K562 (cell line): ENCODE data around the gene ARHGAP24. TPM values are rescaled to one million over a fixed set of nuclear protein-coding genes. Genes with fewer than 3 reads are reported as not detected.

Source experiments
- ATAC-seq: fragments of 200-7000 bp; cut with Tn5 transposase; 3 replicates; pipeline ENCODE4 v1.9.1; 2020; ENCODE audit warnings: moderate library complexity
- BruUV-seq: library from RNA; stranded (reverse); fragments of 400-500 nt; replicated peaks from 2 replicates; lab custom pipeline; 2021; lab: Mats Ljungman, UMichigan
- CTCF ChIA-PET: fragments of 300-600 bp; formaldehyde crosslinking; extraction: SDS; loops from one replicate; lab custom pipeline; 2021; ENCODE audit warnings: low intra/inter-chr PET ratio; lab: Yijun Ruan, JAX
- POLR2A ChIA-PET: fragments of 300-600, 350-650 bp; sonication (Branson Sonifier 250); formaldehyde crosslinking; extraction: SDS; loops from one replicate; lab custom pipeline; 2021; ENCODE audit warnings: antibody characterized with exemption, inconsistent platforms; lab: Yijun Ruan, JAX
- DNase-seq, 4 experiments: peaks; one replicate each; pipeline versions ENCODE4 v3.0.0 to v3.0.0-alpha.2; 2011 to 2018; ENCODE audit warnings: low spot score in 3 of 4, mixed read lengths in 3 of 4; ENCODE audit errors: extremely low read depth in 1 of 4
- FAIRE-seq: peaks from 2 replicates; lab custom pipeline; 2011; peaks lifted over from hg19 to GRCh38; lab: Jason Lieb, UNC
- H2AFZ ChIP-seq: 2 replicates; pipeline ENCODE4 v1.6.0; 2011; ENCODE audit warnings: low read depth, low read length, control low read depth, inconsistent platforms
- H3K27ac ChIP-seq: fragments of 200-600 bp; 3 replicates; pipeline ENCODE4 v1.8.0; 2011; ENCODE audit warnings: low read depth, mild to moderate bottlenecking, control low read depth, inconsistent platforms, low read length, moderate library complexity, mixed read lengths; ENCODE audit errors: extremely low read depth
- H3K27me3 ChIP-seq, 2 experiments: fragments of 300-600 bp in 1 of 2; 2 replicates in 1 of 2; 3 replicates in 1 of 2; pipeline versions ENCODE4 v1.6.0 to v1.8.0; 2011; ENCODE audit warnings: inconsistent platforms in 2 of 2, low read length in 2 of 2, mild to moderate bottlenecking in 1 of 2, mixed read lengths in 1 of 2, moderate library complexity in 1 of 2; ENCODE audit not compliant: control insufficient read depth in 2 of 2, insufficient read depth in 2 of 2
- H3K36me3 ChIP-seq: fragments of 300-600 bp; 3 replicates; pipeline ENCODE4 v1.8.0; 2011; ENCODE audit warnings: mild to moderate bottlenecking, low read length, inconsistent platforms; ENCODE audit not compliant: control insufficient read depth, insufficient read depth
- H3K4me1 ChIP-seq, 2 experiments: fragments of 200-600 bp in 1 of 2; replicated peaks in 1 of 2; 2 replicates in 1 of 2; 3 replicates in 1 of 2; pipeline versions ENCODE4 v1.5.1 to v1.8.0; 2011; ENCODE audit warnings: inconsistent platforms in 2 of 2, low read length in 2 of 2, mild to moderate bottlenecking in 1 of 2, mixed read lengths in 1 of 2, moderate library complexity in 1 of 2; ENCODE audit not compliant: control insufficient read depth in 2 of 2, insufficient read depth in 2 of 2
- H3K4me2 ChIP-seq: 2 replicates; pipeline ENCODE4 v1.6.1; 2011; ENCODE audit warnings: low read length, control low read depth, inconsistent platforms, mixed read lengths; ENCODE audit not compliant: insufficient read depth
- H3K4me3 ChIP-seq: fragments of 200-600 bp; sonication (generic), shearing (Covaris generic); 2 replicates; pipeline ENCODE4 v1.5.1; 2016; ENCODE audit warnings: control low read depth, inconsistent platforms
- H3K79me2 ChIP-seq: fragments of 200-600 bp; 3 replicates; pipeline ENCODE4 v1.8.0; 2011; ENCODE audit warnings: low read length, inconsistent platforms; ENCODE audit not compliant: control insufficient read depth, insufficient read depth
- H3K9ac ChIP-seq, 2 experiments: 2 replicates each; pipeline versions ENCODE4 v1.6.0 to v1.6.1; 2011; ENCODE audit warnings: low read depth in 2 of 2, low read length in 2 of 2, control low read depth in 1 of 2, inconsistent platforms in 1 of 2, mild to moderate bottlenecking in 1 of 2, mixed read lengths in 1 of 2; ENCODE audit not compliant: insufficient read depth in 1 of 2
- H3K9me1 ChIP-seq: one replicate; pipeline ENCODE4 v1.6.0; 2011; ENCODE audit warnings: inconsistent platforms, mild to moderate bottlenecking, low read length, moderate library complexity; ENCODE audit not compliant: control insufficient read depth, insufficient read depth
- H3K9me3 ChIP-seq: replicated peaks from 2 replicates; pipeline ENCODE4 v1.5.1; 2011; ENCODE audit warnings: low read depth, low read length, inconsistent platforms; ENCODE audit not compliant: control insufficient read depth, insufficient read depth
- H4K20me1 ChIP-seq: replicated peaks from 2 replicates; pipeline ENCODE4 v1.6.1; 2011; ENCODE audit warnings: low read length, inconsistent platforms, mixed read lengths; ENCODE audit not compliant: control insufficient read depth, insufficient read depth
- ARID1B ChIP-seq: fragments of 450-650 bp; IDR thresholded peaks from 2 replicates; pipeline ENCODE4 v1.6.1; 2016; ENCODE audit warnings: antibody characterized with exemption, mild to moderate bottlenecking, inconsistent platforms
- C11orf30 ChIP-seq: fragments of 450-650 bp; IDR thresholded peaks from 2 replicates; pipeline ENCODE4 v1.6.1; 2016; ENCODE audit warnings: low read depth, mild to moderate bottlenecking
- CBFA2T2 ChIP-seq: fragments of 450-650 bp; conservative IDR thresholded peaks from 2 replicates; pipeline ENCODE4 v1.6.1; 2017; ENCODE audit warnings: mild to moderate bottlenecking
- CCNT2 ChIP-seq: IDR thresholded peaks from 2 replicates; pipeline ENCODE4 v1.6.1; 2011; ENCODE audit warnings: borderline replicate concordance, low read depth, mild to moderate bottlenecking, moderate library complexity, mixed read lengths, low read length; ENCODE audit not compliant: insufficient read length; ENCODE audit errors: extremely low read depth
- CREM ChIP-seq: IDR thresholded peaks from 2 replicates; pipeline ENCODE4 v1.6.1; 2014; ENCODE audit warnings: antibody characterized with exemption, low read depth
- FOS ChIP-seq: IDR thresholded peaks from 3 replicates; pipeline ENCODE4 v1.6.1; 2011; ENCODE audit not compliant: insufficient read length; ENCODE audit errors: extremely low read depth
- HOMEZ ChIP-seq: fragments of 250-450 bp; sonication (Bioruptor Pico); IDR thresholded peaks from 2 replicates; pipeline ENCODE4 v1.4.0; 2020; ENCODE audit warnings: mild to moderate bottlenecking, moderate library complexity
- RBM39 ChIP-seq: fragments of 200-400 bp; formaldehyde crosslinking; optimal IDR thresholded peaks from 2 replicates; pipeline ENCODE3; 2018; ENCODE audit warnings: low read depth, low read length
- TAF9B ChIP-seq: fragments of 450-650 bp; IDR thresholded peaks from 2 replicates; pipeline ENCODE4 v1.6.1; 2018; ENCODE audit warnings: mild to moderate bottlenecking; ENCODE audit not compliant: partially characterized antibody
- TCF3 ChIP-seq: sonication (generic); formaldehyde crosslinking; IDR thresholded peaks from 2 replicates; pipeline ENCODE4 v1.4.0; 2020; ENCODE audit warnings: mild to moderate bottlenecking, missing genetic modification reagents
- TCFL5 ChIP-seq: fragments of 250-450 bp; sonication (Bioruptor Pico); conservative IDR thresholded peaks from 2 replicates; pipeline ENCODE4 v1.6.1; 2021; ENCODE audit warnings: mild to moderate bottlenecking, moderate library complexity, matching md5 sums
- TSC22D4 ChIP-seq: fragments of 450-650 bp; IDR thresholded peaks from 2 replicates; pipeline ENCODE4 v1.6.1; 2016; ENCODE audit warnings: missing genetic modification characterization, missing biosample characterization, control low read depth
- ZNF398 ChIP-seq: fragments of 250-450 bp; sonication (Bioruptor Pico); IDR thresholded peaks from 2 replicates; pipeline ENCODE4 v1.8.0; 2021; ENCODE audit warnings: moderate library complexity, mild to moderate bottlenecking, inconsistent platforms
- ZNF512 ChIP-seq: IDR thresholded peaks from 2 replicates; pipeline ENCODE4 v1.6.1; 2016; ENCODE audit warnings: missing genetic modification characterization, missing compliant biosample characterization
- ZNF707 ChIP-seq: fragments of 250-450 bp; sonication (Bioruptor Pico); conservative IDR thresholded peaks from 2 replicates; pipeline ENCODE4 v1.8.0; 2022; ENCODE audit warnings: inconsistent platforms, mild to moderate bottlenecking, moderate library complexity
- WGBS: fragments of 100-300 bp; shearing (Covaris generic); methylation state at CpG from one replicate; pipeline ENCODE4 v1.1.6; 2016; ENCODE audit warnings: low coverage, mixed read lengths; ENCODE audit not compliant: insufficient coverage; ENCODE audit errors: missing lambda C conversion rate; 5-methylcytosine and 5-hydroxymethylcytosine counted together
- in situ Hi-C: fragments of 300-500 bp; cut with MboI; formaldehyde crosslinking; loops from 4 replicates; pipeline ENCODE4 v1.15.0; 2018; ENCODE audit warnings: inconsistent platforms, mixed read lengths
- intact Hi-C: fragments of 100-400 bp; cut with micrococcal nuclease; formaldehyde crosslinking; loops from 2 replicates; pipeline ENCODE4 v1.14.2; 2022
- polyA plus RNA-seq, 8 experiments: library from polyadenylated mRNA; depleted of rRNA in 4 of 8; stranded (reverse) in 5 of 8; unstranded in 3 of 8; fragments of >200 nt; fragmentation: Nextera tagmentation in 2 of 8; fragmentation: Illumina TruSeq in 1 of 8; extraction: Ambion mirVana in 2 of 8; extraction: Trizol in 1 of 8; gene quantifications; 2 replicates each; pipeline versions ENCODE4 v1.2.1 to v1.2.3, GENCODE V29; 2011 to 2014; ENCODE audit warnings: inconsistent platforms in 1 of 8, missing spikeins in 1 of 8
- total RNA-seq, 7 experiments: library from RNA; depleted of rRNA in 6 of 7; stranded (reverse); fragments of >200 nt in 6 of 7; fragmentation: Illumina TruSeq in 2 of 7; extraction: Trizol in 2 of 7; gene quantifications; 2 replicates each; pipeline versions ENCODE4 v1.2.1 to v1.2.3, GENCODE V29; 2011 to 2021; ENCODE audit warnings: low replicate concordance in 1 of 7

The ARHGAP24 gene
- total and polyA plus RNA-seq, 9 of the 15 experiments (the other 6 are each of a cell fraction or from before 2014, with no cell fraction given), result 8.0 to 22.6 (median 14.0) TPM

GRCh38 chr4:85883180-85883579, 408.2 kb downstream of the ARHGAP24 start (continued):
- TF ChIP-seq ARID1B, result no peak
- no peak for TF ChIP-seq TSC22D4 (tag)
- TF ChIP-seq TCF3 (CRISPR knock-in tag), result no peak
- no peak for TF ChIP-seq C11orf30
- no peak for TF ChIP-seq ZNF512
- TF ChIP-seq HOMEZ, result no peak
- TF ChIP-seq TAF9B, result no peak

- no peak overlapping the region for H3K27ac ChIP-seq
- H3K4me2 ChIP-seq, result no peak overlapping the region
- H3K27me3 ChIP-seq, result no peaks in the 10 kb centered on the region
- in situ Hi-C loops, result no loop called here
- 13% methylated on average over 2 of the region's 2 CpGs for WGBS
- no peaks in the 10 kb centered on the region for H4K20me1 ChIP-seq
- no peaks in the 10 kb centered on the region for H3K79me2 ChIP-seq
- no TSS peak for BruUV-seq
- H3K36me3 ChIP-seq, result no peaks in the 10 kb centered on the region
- DNase-seq, result no peak
- ChIA-PET CTCF (no interaction called here), POLR2A (no interaction called here)
- H3K9me3 ChIP-seq, result no peaks in the 10 kb centered on the region
- H3K4me1 ChIP-seq, result no peaks in the 10 kb centered on the region
- FAIRE-seq, result no peak
- H2AFZ ChIP-seq, result no peak overlapping the region
- no peaks in the 10 kb centered on the region for H3K9me1 ChIP-seq
- no peak overlapping the region for H3K9ac ChIP-seq
- intact Hi-C loops, result no loop called here
- ATAC-seq, result no peak
- TF ChIP-seq CCNT2 (no peak), RBM39 (no peak), FOS (no peak), CBFA2T2 (no peak), TCFL5 (no peak), CREM (no peak), ZNF398 (no peak), ZNF707 (CRISPR knock-in tag) (no peak)
- no peak overlapping the region for H3K4me3 ChIP-seq
These were observed 409.3 kb downstream of the ARHGAP24 start for GRCh38 chr4:85884251-85884650.
